ENCODE data around the gene ANO1.
"Not testable (repeated sequence)": the region's sequence is repeated elsewhere in the genome, so short reads cannot be mapped to it uniquely, and the experiment has no call there.

ANO1 gene

DNA sequence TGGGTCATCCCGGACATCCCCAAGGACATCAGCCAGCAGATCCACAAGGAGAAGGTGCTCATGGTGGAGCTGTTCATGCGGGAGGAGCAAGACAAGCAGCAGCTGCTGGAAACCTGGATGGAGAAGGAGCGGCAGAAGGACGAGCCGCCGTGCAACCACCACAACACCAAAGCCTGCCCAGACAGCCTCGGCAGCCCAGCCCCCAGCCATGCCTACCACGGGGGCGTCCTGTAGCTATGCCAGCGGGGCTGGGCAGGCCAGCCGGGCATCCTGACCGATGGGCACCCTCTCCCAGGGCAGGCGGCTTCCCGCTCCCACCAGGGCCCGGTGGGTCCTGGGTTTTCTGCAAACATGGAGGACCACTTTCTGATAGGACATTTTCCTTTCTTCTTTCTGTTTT, 109.7 kb downstream of the ANO1 start:
- Mint-ChIP-seq H3K27me3 (peaks cover 4% of the 10 kb centered on the region), H3K9me3 (no peaks in the 10 kb centered on the region)

DNA sequence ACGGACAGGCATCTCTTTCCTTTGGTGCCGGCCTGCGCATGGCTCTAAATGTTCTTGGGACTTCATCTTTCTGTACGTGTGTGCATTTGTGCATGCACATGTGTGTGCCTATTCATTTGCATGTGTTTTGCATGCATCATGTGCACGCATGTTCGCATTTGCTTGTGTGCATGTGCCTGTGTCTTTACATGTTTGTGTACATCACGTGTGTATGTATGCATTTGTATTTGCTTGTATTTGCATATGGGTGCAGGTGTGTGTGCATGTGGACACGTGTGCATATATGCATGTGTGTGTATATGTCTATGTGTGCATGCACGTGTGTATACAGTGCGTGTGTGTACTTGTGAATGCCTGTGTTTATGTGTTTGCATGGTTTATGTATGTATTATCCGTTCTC, 111.5 kb downstream of the ANO1 start:
- Mint-ChIP-seq H3K27ac (no peak overlapping the region), H3K36me3 (ENCODE audit: low read depth) (no peaks in the 10 kb centered on the region), H3K4me1 (no peaks in the 10 kb centered on the region), H3K4me3 (no peak overlapping the region), H3K9me3 (no peaks in the 10 kb centered on the region), H3K27me3 (peaks cover 5% of the 10 kb centered on the region)
- no peak for ATAC-seq
- no peak for DNase-seq

More for the DNA sequence above, 109.7 kb downstream of the ANO1 start:
- no peaks in the 10 kb centered on the region for H3K4me1 Mint-ChIP-seq
- H3K27ac Mint-ChIP-seq = no peak overlapping the region
- ATAC-seq (no peak), DNase-seq (no peak)
- no peak overlapping the region for H3K4me3 Mint-ChIP-seq
- H3K36me3 Mint-ChIP-seq (ENCODE audit: low read depth) = no peaks in the 10 kb centered on the region

- ATAC-seq (no peak), DNase-seq (peak; percentile 74)
- Mint-ChIP-seq H3K27me3 (peaks cover 8% of the 10 kb centered on the region), H3K27ac (no peak overlapping the region), H3K36me3 (ENCODE audit: low read depth) (no peaks in the 10 kb centered on the region), H3K9me3 (no peaks in the 10 kb centered on the region), H3K4me1 (no peaks in the 10 kb centered on the region), H3K4me3 (no peak overlapping the region)
Measured at GRCh38 chr11:70191495-70192140, 113.5 kb downstream of the ANO1 start.

- ATAC-seq = no peak
- H3K36me3 Mint-ChIP-seq (ENCODE audit: low read depth) = no peaks in the 10 kb centered on the region
- no peak overlapping the region for H3K4me3 Mint-ChIP-seq
- peaks cover 8% of the 10 kb centered on the region for H3K27me3 Mint-ChIP-seq
- H3K4me1 Mint-ChIP-seq = no peaks in the 10 kb centered on the region
- no peak for DNase-seq
- no peak overlapping the region for H3K27ac Mint-ChIP-seq
- no peaks in the 10 kb centered on the region for H3K9me3 Mint-ChIP-seq
Measured at GRCh38 chr11:70192666-70193410, 114.7 kb downstream of the ANO1 start.

DNA sequence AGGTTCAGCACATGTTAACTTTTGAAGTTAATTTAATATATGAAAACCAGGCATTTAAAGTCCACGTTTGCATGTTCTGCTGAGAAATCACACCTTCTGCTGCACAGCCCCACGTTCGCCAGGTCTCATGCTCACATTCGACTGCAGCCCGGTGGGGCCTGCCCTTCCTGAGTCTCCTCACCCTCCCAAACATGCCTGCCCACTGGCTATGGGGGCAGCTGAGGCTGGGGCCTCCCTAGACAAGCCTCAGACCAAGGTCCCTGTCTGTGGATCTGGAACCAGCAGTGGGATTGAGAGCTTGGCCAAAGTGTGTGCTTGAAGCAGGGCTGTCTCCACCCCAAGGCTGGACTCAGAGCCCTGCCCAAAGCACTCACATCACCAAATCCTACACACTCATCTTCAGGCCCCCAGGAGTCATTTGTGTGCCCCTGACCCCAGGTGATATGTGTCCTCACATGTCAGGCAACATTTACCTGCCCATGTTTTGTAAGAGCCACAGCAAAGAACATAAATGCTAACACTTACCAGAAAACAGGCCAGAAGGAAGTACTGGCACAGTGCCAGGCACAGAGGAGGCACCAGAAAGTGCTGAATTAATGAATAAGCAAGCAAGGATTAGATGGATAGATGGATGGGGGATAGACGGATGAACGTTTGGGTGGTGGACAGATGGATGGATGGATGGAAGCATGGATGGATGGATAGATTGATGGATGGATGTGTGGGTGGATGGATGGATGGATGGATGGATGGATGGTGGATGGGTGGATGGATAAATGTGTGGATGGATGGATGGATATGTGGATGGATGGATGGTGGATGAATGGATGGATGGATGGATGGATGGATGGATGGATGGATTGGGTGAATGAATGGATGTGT, 115.5 kb downstream of the ANO1 start:
- Mint-ChIP-seq H3K4me1 (no peaks in the 10 kb centered on the region), H3K36me3 (ENCODE audit: low read depth) (no peaks in the 10 kb centered on the region), H3K27ac (no peak overlapping the region), H3K9me3 (no peaks in the 10 kb centered on the region), H3K27me3 (peaks cover 8% of the 10 kb centered on the region), H3K4me3 (no peak overlapping the region)
- no peak for DNase-seq
- no peak for ATAC-seq

GRCh38 chr11:70194792-70195791, 117.0 kb downstream of the ANO1 start:
- H3K9me3 Mint-ChIP-seq = no peaks in the 10 kb centered on the region
- no peaks in the 10 kb centered on the region for H3K4me1 Mint-ChIP-seq
- DNase-seq (no peak), ATAC-seq (no peak)
- H3K27ac Mint-ChIP-seq = no peak overlapping the region
- H3K4me3 Mint-ChIP-seq = no peak overlapping the region
- no peaks in the 10 kb centered on the region for H3K36me3 Mint-ChIP-seq (ENCODE audit: low read depth)
- H3K27me3 Mint-ChIP-seq = peaks cover 8% of the 10 kb centered on the region

DNA sequence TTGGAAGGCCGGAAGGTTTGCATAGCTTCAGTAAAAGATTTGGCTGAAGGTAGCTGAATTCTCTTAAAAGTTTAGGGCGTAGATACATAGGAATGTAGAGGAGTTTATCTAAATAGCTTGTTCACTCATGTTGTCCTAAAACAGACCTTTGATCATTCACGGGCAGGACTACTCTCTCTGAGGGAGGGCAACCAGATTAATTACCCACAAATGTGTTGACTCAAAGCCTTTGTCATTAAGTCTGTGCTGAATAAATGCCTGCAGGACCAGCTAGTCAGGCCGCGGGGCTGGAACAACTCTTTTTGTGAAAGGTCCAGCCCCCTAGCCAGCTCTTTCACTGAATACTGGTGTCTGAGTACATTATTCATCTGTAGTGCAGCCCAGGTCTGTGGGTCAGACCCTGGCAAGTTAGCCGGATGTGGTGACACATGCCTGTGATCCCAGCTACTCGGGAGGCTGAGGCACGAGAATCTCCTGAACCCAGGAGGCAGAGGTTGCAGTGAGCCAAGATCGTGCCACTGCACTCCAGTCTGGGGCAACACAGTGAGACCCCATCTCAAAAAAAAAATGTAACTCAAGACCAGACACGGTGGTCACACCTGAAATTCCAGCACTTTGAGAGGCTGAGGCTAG, 122.2 kb downstream of the ANO1 start:
- peaks cover 16% of the 10 kb centered on the region for H3K36me3 Mint-ChIP-seq (ENCODE audit: low read depth)
- H3K9me3 Mint-ChIP-seq = no peaks in the 10 kb centered on the region
- DNase-seq (no peak), ATAC-seq (no peak)
- H3K4me1 Mint-ChIP-seq = peaks cover 21% of the 10 kb centered on the region
- peaks cover 3% of the 10 kb centered on the region for H3K27me3 Mint-ChIP-seq
- no peak overlapping the region for H3K4me3 Mint-ChIP-seq
- no peak overlapping the region for H3K27ac Mint-ChIP-seq

DNA sequence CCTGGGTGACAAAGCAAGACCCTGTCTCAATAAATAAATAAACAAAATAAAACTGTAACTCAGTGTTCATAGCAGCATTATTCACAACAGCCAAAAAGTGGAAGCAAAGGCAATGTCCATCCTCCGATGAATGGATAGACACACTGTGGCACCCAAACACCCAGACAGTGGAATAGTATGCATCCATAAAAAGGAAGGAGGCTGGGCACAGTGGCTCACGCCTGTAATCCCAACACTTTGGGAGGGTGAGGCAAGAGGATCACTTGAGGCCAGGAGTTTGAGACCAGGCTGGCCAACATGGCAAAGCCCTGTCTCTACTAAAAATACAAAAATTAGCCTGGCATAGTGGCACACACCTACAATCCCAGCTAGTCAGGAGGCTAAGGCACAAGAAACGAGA, 122.9 kb downstream of the ANO1 start:
- H3K4me3 Mint-ChIP-seq, H3K9me3 Mint-ChIP-seq, DNase-seq, ATAC-seq, H3K27me3 Mint-ChIP-seq, H3K27ac Mint-ChIP-seq: not testable (repeated sequence)
- H3K4me1 Mint-ChIP-seq = peaks cover 28% of the 10 kb centered on the region
- H3K36me3 Mint-ChIP-seq (ENCODE audit: low read depth) = peaks cover 24% of the 10 kb centered on the region

- ATAC-seq = no peak
- Mint-ChIP-seq H3K36me3 (ENCODE audit: low read depth) (peaks cover 31% of the 10 kb centered on the region), H3K27me3 (no peaks in the 10 kb centered on the region), H3K27ac (peak overlapping the region; percentile 95), H3K4me3 (peak overlapping the region; percentile 90), H3K4me1 (peaks cover 37% of the 10 kb centered on the region), H3K9me3 (no peaks in the 10 kb centered on the region)
- no peak for DNase-seq
Measured at GRCh38 chr11:70201882-70202861, 124.1 kb downstream of the ANO1 start.

GRCh38 chr11:70202920-70203750, 125.0 kb downstream of the ANO1 start, which contains the start of gene FADD:
Gene FADD, plus strand, starts transcription at chr11:70203296. Its CDS starts 164 bp downstream, at chr11:70203460.
- DNase-seq (peak; percentile 87), ATAC-seq (peak; percentile 53)
- no peaks in the 10 kb centered on the region for H3K27me3 Mint-ChIP-seq
- H3K9me3 Mint-ChIP-seq = no peaks in the 10 kb centered on the region
- peak within 1 kb of the TSS; percentile 95 for H3K27ac Mint-ChIP-seq
- H3K4me1 Mint-ChIP-seq = peaks cover 40% of the 10 kb centered on the region
- peak within 1 kb of the TSS; percentile 90 for H3K4me3 Mint-ChIP-seq
- H3K36me3 Mint-ChIP-seq (ENCODE audit: low read depth) = peaks cover 33% of the 10 kb centered on the region

GRCh38 chr11:70203751-70204465, 125.8 kb downstream of the ANO1 start:
- Mint-ChIP-seq H3K36me3 (ENCODE audit: low read depth) (peaks cover 39% of the 10 kb centered on the region), H3K27ac (peak overlapping the region; percentile 95), H3K4me3 (peak overlapping the region; percentile 90), H3K9me3 (no peaks in the 10 kb centered on the region), H3K27me3 (no peaks in the 10 kb centered on the region), H3K4me1 (peaks cover 42% of the 10 kb centered on the region)
- DNase-seq = peak; percentile 88
- peak; percentile 68 for ATAC-seq

All from activated naive CD8-positive, alpha-beta T cell treated with anti-CD3 and anti-CD28 coated beads, Interleukin-2, amount 50 U/mL, for 24 hours (primary cell).